ENCODE data around the gene BMP2K.

GRCh38 chr4:78845472-78845871 lies 69.3 kb downstream of the BMP2K start:
- TF ChIP-seq EZH2 (IDR thresholded peaks at IDR 0.05; ENCODE audit: low read depth, unreplicated experiment) (no peak), POLR2AphosphoS5 (IDR thresholded peaks at IDR 0.05; ENCODE audit: low read depth) (no peak), CTCF (conservative IDR thresholded peaks at IDR 0.05; ENCODE audit: low read depth in 2 of 2) (no peak), REST (IDR thresholded peaks at IDR 0.05; ENCODE audit: unreplicated experiment) (no peak), EZH2phosphoT487 (IDR thresholded peaks at IDR 0.05; ENCODE audit: unreplicated experiment) (no peak), ETS1 (IDR thresholded peaks at IDR 0.05) (no peak), STAT1 (IDR thresholded peaks at IDR 0.05; ENCODE audit: unreplicated experiment) (no peak), ZNF331 (CRISPR knock-in tag; IDR thresholded peaks at IDR 0.05; ENCODE audit: low read depth) (no peak)

All from GM23338 (cell line).